Measurements from ENCODE around the gene HAND1. TPM values are rescaled to one million over a fixed set of nuclear protein-coding genes. Genes with fewer than 3 reads are reported as not detected.

Gene HAND1
- total RNA-seq, 1 donor from 2014 or later = not detected

DNA sequence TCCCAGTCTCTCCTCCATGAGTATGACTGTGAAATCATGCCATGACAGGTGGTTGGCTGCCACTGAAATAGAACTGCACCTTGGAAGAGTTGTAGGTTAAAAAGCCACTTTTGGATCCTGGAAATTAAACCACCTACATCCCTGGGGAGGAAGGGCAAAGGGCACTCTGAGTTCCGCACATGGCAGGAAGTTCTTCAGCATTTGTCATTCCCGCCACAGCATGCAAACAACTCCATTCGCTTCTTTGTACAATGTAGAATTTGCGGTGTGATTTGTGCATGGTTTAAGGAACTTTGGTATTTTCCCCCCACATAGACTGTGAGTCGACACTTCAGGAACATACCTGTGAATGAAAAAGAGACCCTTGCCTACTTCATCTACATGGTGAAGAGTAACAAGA is 22.4 kb downstream of the HAND1 start:
- TF ChIP-seq, protein P1, sequence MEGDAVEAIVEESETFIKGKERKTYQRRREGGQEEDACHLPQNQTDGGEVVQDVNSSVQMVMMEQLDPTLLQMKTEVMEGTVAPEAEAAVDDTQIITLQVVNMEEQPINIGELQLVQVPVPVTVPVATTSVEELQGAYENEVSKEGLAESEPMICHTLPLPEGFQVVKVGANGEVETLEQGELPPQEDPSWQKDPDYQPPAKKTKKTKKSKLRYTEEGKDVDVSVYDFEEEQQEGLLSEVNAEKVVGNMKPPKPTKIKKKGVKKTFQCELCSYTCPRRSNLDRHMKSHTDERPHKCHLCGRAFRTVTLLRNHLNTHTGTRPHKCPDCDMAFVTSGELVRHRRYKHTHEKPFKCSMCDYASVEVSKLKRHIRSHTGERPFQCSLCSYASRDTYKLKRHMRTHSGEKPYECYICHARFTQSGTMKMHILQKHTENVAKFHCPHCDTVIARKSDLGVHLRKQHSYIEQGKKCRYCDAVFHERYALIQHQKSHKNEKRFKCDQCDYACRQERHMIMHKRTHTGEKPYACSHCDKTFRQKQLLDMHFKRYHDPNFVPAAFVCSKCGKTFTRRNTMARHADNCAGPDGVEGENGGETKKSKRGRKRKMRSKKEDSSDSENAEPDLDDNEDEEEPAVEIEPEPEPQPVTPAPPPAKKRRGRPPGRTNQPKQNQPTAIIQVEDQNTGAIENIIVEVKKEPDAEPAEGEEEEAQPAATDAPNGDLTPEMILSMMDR (conservative IDR thresholded peaks at IDR 0.05) = no peak
- Mint-ChIP-seq H3K36me3 (ENCODE audit: low read depth) (peaks cover 15% of the 10 kb centered on the region), H3K4me3 (no peak overlapping the region)

DNA sequence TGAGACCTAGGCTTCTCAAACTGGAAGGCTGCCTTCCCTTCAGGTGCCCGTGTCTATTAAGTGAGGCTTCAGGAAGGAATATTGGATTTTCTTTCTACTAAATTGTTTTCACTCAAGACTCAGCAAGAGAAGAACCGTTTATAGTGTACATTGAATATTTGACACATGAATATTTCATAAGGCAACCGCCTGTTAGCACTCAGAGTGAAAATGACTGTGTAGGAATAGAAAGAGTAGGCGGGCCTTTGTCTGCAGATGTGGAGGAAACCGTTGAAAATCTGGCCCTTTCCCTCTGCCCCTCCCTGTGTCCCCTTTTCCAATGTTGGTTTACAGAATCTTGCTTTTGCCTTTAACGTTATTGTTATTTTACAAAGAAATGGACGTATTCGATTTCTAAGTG is 26.1 kb downstream of the HAND1 start:
- no peak overlapping the region for H3K4me3 Mint-ChIP-seq
- TF ChIP-seq, protein P1 (conservative IDR thresholded peaks at IDR 0.05) = no peak
- H3K4me1 Mint-ChIP-seq = peaks cover 40% of the 10 kb centered on the region
- H3K9me3 Mint-ChIP-seq = no peaks in the 10 kb centered on the region
- H3K27me3 Mint-ChIP-seq (ENCODE audit: low read depth) = no peaks in the 10 kb centered on the region
- H3K36me3 Mint-ChIP-seq (ENCODE audit: low read depth) = peaks cover 15% of the 10 kb centered on the region
- H3K27ac Mint-ChIP-seq (ENCODE audit: unreplicated experiment) = no peak overlapping the region
- no peak for DNase-seq (ENCODE audit: low read depth, low spot score)

More for the DNA sequence above, 22.4 kb downstream of the HAND1 start:
- Mint-ChIP-seq H3K27me3 (ENCODE audit: low read depth) (no peaks in the 10 kb centered on the region), H3K4me1 (peaks cover 18% of the 10 kb centered on the region), H3K27ac (ENCODE audit: unreplicated experiment) (no peak overlapping the region), H3K9me3 (no peaks in the 10 kb centered on the region)
- no peak for DNase-seq (ENCODE audit: low read depth, low spot score)

DNA sequence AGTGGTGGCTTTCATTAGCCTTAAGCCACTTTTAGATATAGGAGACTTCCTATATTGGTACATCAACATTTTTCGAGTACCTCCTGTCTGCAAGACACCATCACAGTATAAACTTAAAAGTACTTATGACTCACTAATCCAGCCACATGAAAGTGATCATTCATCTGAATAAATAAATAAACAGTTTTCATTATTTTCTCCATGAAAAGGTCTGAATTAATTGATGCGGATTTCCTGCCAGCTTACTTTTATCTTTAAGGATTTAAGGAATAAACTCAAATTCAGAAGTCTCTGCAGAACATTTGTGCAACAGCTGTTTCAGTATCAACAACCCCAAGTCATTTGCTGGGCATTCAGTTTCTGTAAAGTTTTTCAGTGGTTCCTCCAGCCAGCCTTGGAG is 28.2 kb downstream of the HAND1 start:
- Mint-ChIP-seq H3K27ac (ENCODE audit: unreplicated experiment) (no peak overlapping the region), H3K27me3 (ENCODE audit: low read depth) (no peaks in the 10 kb centered on the region), H3K4me3 (peak overlapping the region; percentile 76), H3K9me3 (no peaks in the 10 kb centered on the region), H3K36me3 (ENCODE audit: low read depth) (peaks cover 9% of the 10 kb centered on the region), H3K4me1 (peaks cover 52% of the 10 kb centered on the region)
- DNase-seq (ENCODE audit: low read depth, low spot score) = no peak
- TF ChIP-seq, protein P1 (conservative IDR thresholded peaks at IDR 0.05) = no peak

- DNase-seq (ENCODE audit: low read depth, low spot score) = no peak
Measured at GRCh38 chr5:154447089-154447725, 30.8 kb downstream of the HAND1 start.

DNA sequence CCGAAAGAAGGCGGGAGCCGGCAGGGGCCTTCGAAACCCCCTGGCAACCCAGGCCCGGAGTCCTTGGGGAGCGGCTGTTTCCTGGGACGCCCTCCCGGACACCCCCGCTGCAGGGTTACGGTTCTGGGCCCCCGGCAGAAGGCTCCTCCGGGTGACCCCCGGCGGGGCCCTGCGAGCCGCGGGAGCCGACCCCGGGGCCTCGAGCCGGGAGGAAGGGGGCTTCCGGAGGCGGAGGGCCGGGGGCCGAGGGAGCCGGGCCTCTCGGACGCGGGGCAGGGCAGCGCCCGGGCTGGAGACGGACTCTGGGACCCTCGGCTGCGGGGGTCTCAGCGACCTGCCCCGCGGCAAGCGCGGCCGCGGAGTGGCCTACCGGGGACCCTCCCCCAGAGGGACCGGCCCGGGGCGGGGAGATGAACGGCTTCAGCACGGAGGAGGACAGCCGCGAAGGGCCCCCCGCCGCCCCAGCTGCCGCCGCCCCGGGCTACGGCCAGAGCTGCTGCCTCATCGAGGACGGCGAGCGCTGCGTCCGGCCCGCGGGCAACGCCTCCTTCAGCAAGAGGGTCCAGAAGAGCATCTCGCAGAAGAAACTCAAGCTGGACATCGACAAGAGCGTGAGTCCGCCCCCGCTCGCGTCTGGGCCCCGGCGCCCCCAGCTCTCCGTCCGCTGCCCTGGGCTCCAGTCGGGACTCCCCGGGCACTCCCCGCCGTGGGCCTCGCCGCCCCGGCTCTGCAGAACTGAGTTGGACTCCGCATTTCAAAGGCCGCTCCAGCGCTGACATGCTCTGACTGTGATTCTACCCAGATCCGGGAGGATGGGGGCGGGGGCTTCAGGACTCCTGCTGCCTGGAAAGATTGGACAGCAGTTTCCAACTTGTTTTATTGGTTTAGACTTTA is 31.6 kb downstream of the HAND1 start:
- no peaks in the 10 kb centered on the region for H3K9me3 Mint-ChIP-seq
- TF ChIP-seq, protein P1 (conservative IDR thresholded peaks at IDR 0.05) = no peak
- H3K27me3 Mint-ChIP-seq (ENCODE audit: low read depth) = no peaks in the 10 kb centered on the region
- H3K4me1 Mint-ChIP-seq = peaks cover 45% of the 10 kb centered on the region
- DNase-seq (ENCODE audit: low read depth, low spot score) = peak; percentile 53
- peak overlapping the region; percentile 78 for H3K27ac Mint-ChIP-seq (ENCODE audit: unreplicated experiment)
- no peaks in the 10 kb centered on the region for H3K36me3 Mint-ChIP-seq (ENCODE audit: low read depth)
- H3K4me3 Mint-ChIP-seq = peak overlapping the region; percentile 98

More at GRCh38 chr5:154447089-154447725, 30.8 kb downstream of the HAND1 start:
- Mint-ChIP-seq H3K27me3 (ENCODE audit: low read depth) (no peaks in the 10 kb centered on the region), H3K4me3 (peak overlapping the region; percentile 98), H3K36me3 (ENCODE audit: low read depth) (peaks cover 3% of the 10 kb centered on the region), H3K9me3 (no peaks in the 10 kb centered on the region), H3K27ac (ENCODE audit: unreplicated experiment) (peak overlapping the region; percentile 78), H3K4me1 (peaks cover 50% of the 10 kb centered on the region)
- TF ChIP-seq, protein P1 (conservative IDR thresholded peaks at IDR 0.05) = no peak

Data from neural crest cell (in vitro differentiated cells).